IMR-90 (cell line): ENCODE measurements around the gene GPR183. TPM values are rescaled to one million over a fixed set of nuclear protein-coding genes. Genes with fewer than 3 reads are reported as not detected.

ENCODE experiments used
- ATAC-seq: fragments of 200-7000 bp; cut with Tn5 transposase; 2 replicates; pipeline ENCODE4 v1.9.1; 2020; ENCODE audit warnings: low read depth, mild to moderate bottlenecking, moderate library complexity
- BruUV-seq: library from RNA; stranded (reverse); fragments of 400-500 nt; replicated peaks from 2 replicates; lab custom pipeline; 2021; lab: Mats Ljungman, UMichigan
- CTCF ChIA-PET: fragments of 300-600 bp; formaldehyde crosslinking; extraction: SDS; loops from one replicate; lab custom pipeline; 2021; ENCODE audit warnings: antibody characterized with exemption; lab: Yijun Ruan, JAX
- POLR2A ChIA-PET: fragments of 300-600 bp; sonication (Branson Sonifier 250); formaldehyde crosslinking; loops from one replicate; lab custom pipeline; 2022; ENCODE audit warnings: antibody characterized with exemption; ENCODE audit not compliant: unreplicated experiment; lab: Charles Lee
- DNase-seq: peaks from one replicate; pipeline ENCODE4 v3.0.0; 2013
- H2AFZ ChIP-seq: replicated peaks from 2 replicates; pipeline ENCODE3; 2013; ENCODE audit warnings: low read length, mild to moderate bottlenecking; ENCODE audit not compliant: poor library complexity
- H2AK5ac ChIP-seq: 2 replicates; pipeline ENCODE4 v1.6.1; 2013; ENCODE audit warnings: low read depth, low read length, inconsistent platforms
- H2AK9ac ChIP-seq: replicated peaks from 2 replicates; pipeline ENCODE3; 2013; ENCODE audit warnings: mild to moderate bottlenecking, low read depth, low read length, moderate library complexity; ENCODE audit not compliant: poor library complexity
- H2BK120ac ChIP-seq: 2 replicates; pipeline ENCODE4 v1.6.1; 2013; ENCODE audit warnings: low read depth, low read length, inconsistent platforms
- H2BK15ac ChIP-seq: 3 replicates; pipeline ENCODE4 v1.6.1; 2013; ENCODE audit warnings: low read depth, low read length, inconsistent platforms
- H2BK20ac ChIP-seq: 2 replicates; pipeline ENCODE4 v1.6.1; 2013; ENCODE audit warnings: low read depth, mild to moderate bottlenecking, inconsistent platforms, low read length, moderate library complexity
- H2BK5ac ChIP-seq: 2 replicates; pipeline ENCODE4 v1.6.1; 2013; ENCODE audit warnings: mild to moderate bottlenecking, low read depth, low read length, inconsistent platforms; ENCODE audit not compliant: poor library complexity, severe bottlenecking
- H3K14ac ChIP-seq: replicated peaks from 2 replicates; pipeline ENCODE4 v1.6.1; 2013; ENCODE audit warnings: low read depth, low read length, inconsistent platforms
- H3K18ac ChIP-seq: 2 replicates; pipeline ENCODE4 v1.6.1; 2013; ENCODE audit warnings: low read depth, low read length, control low read depth
- H3K23ac ChIP-seq: 2 replicates; pipeline ENCODE4 v1.6.1; 2013; ENCODE audit warnings: low read depth, low read length, inconsistent platforms
- H3K27ac ChIP-seq: 2 replicates; pipeline ENCODE4 v1.5.1; 2013; ENCODE audit warnings: mild to moderate bottlenecking, control low read depth, low read length; ENCODE audit not compliant: insufficient read depth
- H3K27me3 ChIP-seq: 2 replicates; pipeline ENCODE4 v1.6.1; 2013; ENCODE audit warnings: low read length; ENCODE audit not compliant: control insufficient read depth, insufficient read depth
- H3K36me3 ChIP-seq: 2 replicates; pipeline ENCODE4 v1.6.1; 2013; ENCODE audit warnings: low read length, mixed read lengths; ENCODE audit not compliant: control insufficient read depth, insufficient read depth
- H3K4ac ChIP-seq: 2 replicates; pipeline ENCODE4 v1.6.1; 2013; ENCODE audit warnings: low read depth, low read length, inconsistent platforms
- H3K4me1 ChIP-seq: 2 replicates; pipeline ENCODE4 v1.6.1; 2013; ENCODE audit warnings: low read length, mixed read lengths; ENCODE audit not compliant: control insufficient read depth, insufficient read depth
- H3K4me2 ChIP-seq: 2 replicates; pipeline ENCODE4 v1.6.1; 2013; ENCODE audit warnings: low read depth, mild to moderate bottlenecking, control low read depth, low read length, moderate library complexity
- H3K4me3 ChIP-seq: 2 replicates; pipeline ENCODE4 v1.5.1; 2013; ENCODE audit warnings: low read depth, mild to moderate bottlenecking, control low read depth, low read length, moderate library complexity; ENCODE audit not compliant: insufficient read depth
- H3K56ac ChIP-seq: 2 replicates; pipeline ENCODE4 v1.6.1; 2013; ENCODE audit warnings: low read length, inconsistent platforms; ENCODE audit not compliant: insufficient read depth; ENCODE audit errors: extremely low read depth
- H3K79me1 ChIP-seq, 2 experiments: 2 replicates each; pipeline ENCODE4 v1.6.1; 2013; ENCODE audit warnings: low read length in 2 of 2, inconsistent platforms in 1 of 2, low read depth in 1 of 2
- H3K9ac ChIP-seq: 2 replicates; pipeline ENCODE4 v1.6.1; 2013; ENCODE audit warnings: low read depth, low read length, control low read depth
- H3K9me1 ChIP-seq: 2 replicates; pipeline ENCODE4 v1.6.1; 2013; ENCODE audit warnings: low read length, inconsistent platforms; ENCODE audit not compliant: insufficient read depth
- H3K9me3 ChIP-seq: 2 replicates; pipeline ENCODE4 v1.6.1; 2013; ENCODE audit warnings: low read length; ENCODE audit not compliant: control insufficient read depth, insufficient read depth
- H4K20me1 ChIP-seq: 2 replicates; pipeline ENCODE4 v1.6.1; 2013; ENCODE audit warnings: low read length, inconsistent platforms; ENCODE audit not compliant: insufficient read depth
- H4K5ac ChIP-seq: 2 replicates; pipeline ENCODE4 v1.6.1; 2013; ENCODE audit warnings: mild to moderate bottlenecking, low read depth, low read length, control low read depth
- H4K8ac ChIP-seq, 2 experiments: 2 replicates each; pipeline ENCODE4 v1.6.1; 2013; ENCODE audit warnings: low read depth in 2 of 2, low read length in 2 of 2, control low read depth in 1 of 2, inconsistent platforms in 1 of 2
- H4K91ac ChIP-seq: 2 replicates; pipeline ENCODE4 v1.6.1; 2013; ENCODE audit warnings: low read depth, low read length, inconsistent platforms; ENCODE audit not compliant: insufficient read depth
- BHLHE40 ChIP-seq: fragments of 150-350 bp; IDR thresholded peaks from 2 replicates; pipeline ENCODE4 v1.6.1; 2016; ENCODE audit warnings: mild to moderate bottlenecking, low read depth, low read length
- CHD1 ChIP-seq: IDR thresholded peaks from 2 replicates; pipeline ENCODE4 v1.6.1; 2012; ENCODE audit warnings: low read depth, low read length, improper control_type of control experiment
- MAFK ChIP-seq: IDR thresholded peaks from 2 replicates; pipeline ENCODE4 v1.6.1; 2012; ENCODE audit warnings: low read depth, low read length, improper control_type of control experiment
- POLR2A ChIP-seq: IDR thresholded peaks from 2 replicates; pipeline ENCODE4 v1.6.1; 2012; ENCODE audit warnings: mild to moderate bottlenecking, low read depth, low read length
- RCOR1 ChIP-seq: IDR thresholded peaks from 2 replicates; pipeline ENCODE4 v1.6.1; 2012; ENCODE audit warnings: mild to moderate bottlenecking, low read length, improper control_type of control experiment; ENCODE audit not compliant: insufficient replicate concordance
- WGBS, 2 experiments: methylation state at CpG; one replicate each; pipeline versions ENCODE4 v1.1.5 to v1.1.7; 2013; ENCODE audit warnings: missing lambda C conversion rate in 2 of 2; ENCODE audit not compliant: insufficient read length in 1 of 2; ENCODE audit errors: extremely low coverage in 2 of 2; 5-methylcytosine and 5-hydroxymethylcytosine counted together
- dilution Hi-C: fragments of 300-500 bp; cut with HindIII; formaldehyde crosslinking; loops from one replicate; pipeline ENCODE4 v1.14.3; 2018; ENCODE audit warnings: low sequenced_read_pairs; ENCODE audit not compliant: unreplicated experiment
- in situ Hi-C: fragments of 300-500 bp; cut with MboI; formaldehyde crosslinking; loops from 3 replicates; pipeline ENCODE4 v1.14.3; 2019; ENCODE audit warnings: low sequenced_read_pairs, inconsistent platforms, mixed read lengths
- intact Hi-C: fragments of 100-400 bp; cut with micrococcal nuclease; formaldehyde crosslinking; loops from 2 replicates; pipeline ENCODE4 v1.10.0; 2022
- polyA plus RNA-seq, 3 experiments: library from polyadenylated mRNA; depleted of rRNA; stranded (reverse); fragments of >200 nt; gene quantifications; 2 replicates each; pipeline ENCODE4 v1.2.3, GENCODE V29; 2012; ENCODE audit warnings: low replicate concordance in 1 of 3
- total RNA-seq: library from RNA; depleted of rRNA; stranded (reverse); fragments of >200 nt; gene quantifications from 2 replicates; pipeline ENCODE4 v1.2.3, GENCODE V29; 2012
- TF ChIP-seq, protein P1 (sequence below): fragments of 150-350 bp; IDR thresholded peaks from 2 replicates; pipeline ENCODE4 v1.6.1; 2017; ENCODE audit warnings: mild to moderate bottlenecking, antibody characterized with exemption, low read length, low read depth

GPR183 gene
- total and polyA plus RNA-seq, 2 of the 4 experiments (the other 2 are of a cell fraction): 0.18 to 0.31 TPM

DNA sequence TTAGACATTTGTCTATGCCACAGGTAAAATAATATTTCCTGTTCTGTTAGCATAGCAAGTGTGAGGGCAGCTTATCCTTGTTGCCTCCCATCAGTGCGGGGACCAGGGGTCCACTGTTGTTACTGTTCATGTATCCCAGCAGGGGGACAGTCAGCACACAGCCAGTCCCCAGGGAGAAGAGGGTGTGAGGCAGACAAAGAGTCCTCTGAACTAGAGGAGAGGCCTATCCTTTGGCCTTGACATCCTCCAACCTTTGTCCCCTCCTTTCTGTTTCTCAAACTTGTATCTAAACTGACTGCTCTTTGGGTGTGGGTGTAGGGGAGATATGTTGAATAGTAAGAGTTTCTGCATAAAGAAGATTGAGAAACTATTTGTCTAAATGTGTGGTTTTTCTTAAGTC, 46.1 kb downstream of the GPR183 start:
- CTCF ChIA-PET: interaction anchor here (1.0 kb wide), 1 partner anchor 84 kb away, joined by 3 read pairs; no protein-coding TSS in a partner anchor
- WGBS, 2 experiments: no CpG with 5 or more reads among the region's 1 CpG
- ATAC-seq: no peak

More for the DNA sequence above, 46.1 kb downstream of the GPR183 start:
- Histone ChIP-seq H3K27ac (no peak overlapping the region), H3K18ac (no peak overlapping the region), H3K4me3 (no peak overlapping the region), H2AK5ac (no peak overlapping the region), H3K9ac (no peak overlapping the region), H2BK5ac (no peak overlapping the region), H3K4ac (no peak overlapping the region), H3K23ac (no peak overlapping the region), H3K9me3 (no peaks in the 10 kb centered on the region), H2BK15ac (no peak overlapping the region), H3K14ac (no peak overlapping the region), H3K36me3 (peaks cover 3% of the 10 kb centered on the region; the same call in 1 of the 2 replicates), H3K56ac (no peak overlapping the region), H3K79me1 (peaks cover 3 to 4% of the 10 kb centered on the region in 2 experiments; a peak in 2 of 4 replicates), H2BK20ac (no peak overlapping the region), H4K91ac (no peak overlapping the region), H3K4me2 (no peak overlapping the region), H3K9me1 (peaks cover 3% of the 10 kb centered on the region; the same call in 1 of the 2 replicates), H3K4me1 (peaks cover 4% of the 10 kb centered on the region; the same call in 1 of the 2 replicates), H2AK9ac (no peak overlapping the region), H2AFZ (no peak overlapping the region), H4K5ac (no peak overlapping the region), H4K8ac (no peak overlapping the region), H2BK120ac (no peak overlapping the region), H3K27me3 (no peaks in the 10 kb centered on the region), H4K20me1 (no peaks in the 10 kb centered on the region; the same call in 1 of the 2 replicates)
- in situ Hi-C loops: loop anchor here (5.0 kb wide), 1 partner anchor 84 kb away; no protein-coding TSS in a partner anchor
- intact Hi-C loops: loop anchor here (10.0 kb wide), 2 partner anchors 176 to 416 kb away; no protein-coding TSS in a partner anchor
- TF ChIP-seq RCOR1: no peak
- no peak for TF ChIP-seq POLR2A
- no peak for TF ChIP-seq MAFK
- TF ChIP-seq, protein P1, sequence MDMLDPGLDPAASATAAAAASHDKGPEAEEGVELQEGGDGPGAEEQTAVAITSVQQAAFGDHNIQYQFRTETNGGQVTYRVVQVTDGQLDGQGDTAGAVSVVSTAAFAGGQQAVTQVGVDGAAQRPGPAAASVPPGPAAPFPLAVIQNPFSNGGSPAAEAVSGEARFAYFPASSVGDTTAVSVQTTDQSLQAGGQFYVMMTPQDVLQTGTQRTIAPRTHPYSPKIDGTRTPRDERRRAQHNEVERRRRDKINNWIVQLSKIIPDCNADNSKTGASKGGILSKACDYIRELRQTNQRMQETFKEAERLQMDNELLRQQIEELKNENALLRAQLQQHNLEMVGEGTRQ: no peak
- TF ChIP-seq BHLHE40: no peak
- TF ChIP-seq CHD1: no peak
- dilution Hi-C loops: no loop called here
- no peak for DNase-seq
- no TSS peak for BruUV-seq
- POLR2A ChIA-PET: no interaction called here
